GM21576 (cell line): Measurements from ENCODE around the gene COL1A2.

Source experiments
- ATAC-seq: cut with Tn5 transposase; IDR thresholded peaks from one replicate; pipeline ENCODE4 v1.9.1; 2021; ENCODE audit warnings: mild to moderate bottlenecking, moderate library complexity; ENCODE audit not compliant: unreplicated experiment

Gene COL1A2

DNA sequence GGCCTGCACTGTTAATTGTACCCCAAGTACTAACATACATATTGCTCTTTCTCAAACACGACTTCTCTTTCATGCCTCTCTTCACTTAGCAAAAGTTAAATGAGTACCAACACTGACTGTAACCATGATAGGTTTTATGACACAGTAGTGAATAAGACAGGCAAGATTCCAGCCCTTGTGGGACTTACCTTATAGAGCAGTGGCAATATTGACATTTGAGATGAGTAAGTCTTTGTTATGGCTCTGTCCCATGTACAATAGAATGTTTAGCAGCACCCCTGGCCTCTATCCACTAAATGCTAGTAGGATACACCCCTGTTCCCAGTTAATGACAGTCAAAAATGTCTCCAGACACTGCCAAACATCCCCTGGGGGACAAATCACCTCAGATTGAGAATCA is 11.9 kb upstream of the COL1A2 start:
- ATAC-seq: no peak

DNA sequence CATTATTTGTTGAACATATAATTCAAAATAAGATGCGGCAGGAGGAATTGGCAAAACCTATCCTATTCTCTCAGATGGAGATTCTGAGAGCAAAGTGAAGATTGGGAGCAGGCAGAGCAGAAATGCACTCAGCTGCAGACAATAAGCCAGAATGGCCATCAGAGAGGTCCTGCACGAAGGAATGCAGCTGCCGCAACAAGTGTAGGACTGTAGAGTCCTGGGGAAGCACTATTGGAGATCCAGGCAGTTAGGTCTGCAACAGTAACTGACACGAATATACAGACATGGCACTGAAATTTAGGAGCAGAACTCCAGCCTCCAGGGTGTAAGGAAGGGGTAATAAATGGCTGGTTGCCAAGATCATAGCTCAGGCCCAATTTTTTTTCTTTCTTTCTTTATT is 10.4 kb upstream of the COL1A2 start:
- ATAC-seq: no peak

DNA sequence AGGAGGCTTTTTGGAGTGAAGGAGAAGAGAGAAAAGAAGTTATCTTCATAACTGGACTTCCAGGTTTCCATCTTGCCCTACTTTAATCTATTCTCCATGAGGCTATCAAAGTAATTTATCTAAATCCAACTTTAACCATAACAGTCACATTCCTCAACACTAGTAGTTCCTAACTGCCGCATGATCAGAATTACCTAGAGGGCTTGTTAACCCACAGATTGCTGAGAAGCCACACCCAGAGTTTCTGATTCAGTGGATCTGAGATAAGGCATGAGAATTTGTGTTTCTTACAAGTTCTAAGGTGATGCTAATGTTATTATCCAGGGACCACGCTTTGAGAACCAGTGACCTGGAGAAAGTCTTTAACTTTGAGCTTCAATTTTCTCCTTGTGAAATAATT is 8.3 kb upstream of the COL1A2 start:
- ATAC-seq: no peak

DNA sequence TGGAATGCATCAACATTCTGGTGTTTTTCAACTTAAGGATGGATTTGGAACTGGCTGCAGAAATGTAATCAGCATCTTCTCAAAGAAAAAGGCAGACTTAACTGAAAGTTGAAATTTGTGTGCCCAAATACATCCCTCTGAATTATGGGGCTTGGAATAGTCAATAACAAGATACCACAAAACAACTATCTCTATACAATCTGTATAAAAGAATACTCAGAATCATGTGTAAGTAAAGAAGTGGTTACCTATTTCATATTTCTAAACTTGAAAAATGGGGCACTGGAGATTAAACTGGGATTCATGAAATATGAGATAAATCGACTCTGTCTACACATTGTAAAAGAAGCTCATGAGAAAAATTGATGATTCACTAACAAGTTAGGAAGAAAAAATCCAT is 6.2 kb upstream of the COL1A2 start:
- ATAC-seq: no peak

- ATAC-seq: no peak
Measured at GRCh38 chr7:94389381-94389780, 5.3 kb upstream of the COL1A2 start.

- ATAC-seq: no peak
Measured at GRCh38 chr7:94391726-94392392, 2.8 kb upstream of the COL1A2 start.

- no peak for ATAC-seq
Measured at GRCh38 chr7:94392393-94392786, 2.3 kb upstream of the COL1A2 start.

DNA sequence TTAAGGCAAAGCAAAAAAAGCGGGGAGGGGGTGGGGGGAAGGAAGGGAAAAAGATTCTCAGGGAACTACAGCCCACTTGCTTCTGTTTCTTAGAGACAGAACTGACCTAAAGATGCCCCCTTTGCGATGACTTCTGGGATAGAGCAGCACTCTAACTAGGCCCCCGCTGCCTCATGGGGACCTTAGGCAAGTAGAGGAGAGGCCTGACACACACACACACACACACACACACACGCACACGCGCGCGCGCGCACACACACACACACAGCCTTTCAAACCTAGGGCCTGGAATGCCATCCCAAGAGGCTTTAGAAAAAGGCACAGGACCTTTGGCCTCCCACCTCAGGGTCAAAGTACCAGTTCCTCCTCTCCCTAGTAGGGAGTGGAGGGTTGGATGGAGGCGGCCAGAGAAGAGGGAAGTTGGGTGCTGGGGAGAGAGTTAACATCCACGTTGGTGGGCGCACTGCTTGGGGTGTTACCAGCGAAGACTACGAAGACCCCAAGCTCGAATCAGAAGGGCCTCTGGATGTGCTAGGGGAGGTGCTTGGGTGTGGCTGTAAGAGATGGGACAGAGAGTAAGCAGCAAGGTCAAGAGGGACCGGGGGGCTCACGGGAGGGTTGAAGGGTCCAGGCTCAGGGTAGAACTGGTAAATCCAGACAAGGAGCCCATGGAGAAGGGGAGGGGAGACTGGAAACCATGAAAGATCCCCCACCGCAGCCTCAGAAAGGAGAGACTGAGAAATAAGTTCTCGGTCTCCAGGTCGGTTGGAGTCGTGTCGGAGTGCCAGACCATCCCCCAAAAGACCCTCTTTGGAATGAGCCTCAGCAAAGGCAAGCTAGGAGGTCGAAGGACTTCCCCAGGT is 1.2 kb upstream of the COL1A2 start:
- no peak for ATAC-seq

- no peak for ATAC-seq
Measured at GRCh38 chr7:94394109-94394436, 622 bp upstream of the COL1A2 start.

- peak; percentile 83 for ATAC-seq
Measured at GRCh38 chr7:94395141-94396036, 694 bp downstream of the COL1A2 start.

GRCh38 chr7:94396037-94396431 is 1.3 kb downstream of the COL1A2 start:
- ATAC-seq: no peak

GRCh38 chr7:94396596-94396995 is 1.9 kb downstream of the COL1A2 start:
- no peak for ATAC-seq

- ATAC-seq: no peak
Measured at GRCh38 chr7:94397722-94398121, 3.0 kb downstream of the COL1A2 start.

DNA sequence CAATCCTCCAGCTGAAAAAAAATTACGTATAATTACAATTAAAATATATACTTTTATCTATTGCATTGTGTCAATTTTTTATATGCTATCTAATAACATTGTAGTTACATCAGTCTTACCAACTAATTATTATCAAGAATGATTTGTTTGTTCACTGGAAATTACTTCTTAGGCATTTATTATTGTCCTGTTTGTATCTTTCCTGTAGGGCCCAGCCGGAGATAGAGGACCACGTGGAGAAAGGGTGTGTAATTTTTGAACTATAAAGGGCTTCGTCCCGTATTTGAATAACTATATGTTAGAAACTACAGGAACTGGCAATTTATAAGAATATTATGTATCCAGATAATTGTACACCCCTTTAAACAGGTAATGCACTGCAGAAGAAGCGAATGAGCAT is 4.1 kb downstream of the COL1A2 start:
- ATAC-seq: no peak

DNA sequence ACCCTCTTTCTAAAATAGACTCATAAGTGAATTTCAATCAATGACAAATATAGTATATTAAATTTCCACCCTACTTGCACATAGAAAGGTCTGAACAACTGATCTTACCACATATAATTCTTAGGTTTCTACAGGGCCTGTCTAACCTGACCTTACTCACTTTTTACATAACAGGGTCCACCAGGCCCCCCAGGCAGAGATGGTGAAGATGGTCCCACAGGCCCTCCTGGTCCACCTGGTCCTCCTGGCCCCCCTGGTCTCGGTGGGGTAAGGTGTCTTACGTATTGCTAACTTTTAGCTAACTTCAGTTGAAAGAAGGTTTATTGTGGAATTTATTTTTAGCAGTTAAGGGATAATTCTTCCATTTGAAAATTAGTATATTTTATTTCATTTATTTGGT is 5.3 kb downstream of the COL1A2 start:
- ATAC-seq: no peak

DNA sequence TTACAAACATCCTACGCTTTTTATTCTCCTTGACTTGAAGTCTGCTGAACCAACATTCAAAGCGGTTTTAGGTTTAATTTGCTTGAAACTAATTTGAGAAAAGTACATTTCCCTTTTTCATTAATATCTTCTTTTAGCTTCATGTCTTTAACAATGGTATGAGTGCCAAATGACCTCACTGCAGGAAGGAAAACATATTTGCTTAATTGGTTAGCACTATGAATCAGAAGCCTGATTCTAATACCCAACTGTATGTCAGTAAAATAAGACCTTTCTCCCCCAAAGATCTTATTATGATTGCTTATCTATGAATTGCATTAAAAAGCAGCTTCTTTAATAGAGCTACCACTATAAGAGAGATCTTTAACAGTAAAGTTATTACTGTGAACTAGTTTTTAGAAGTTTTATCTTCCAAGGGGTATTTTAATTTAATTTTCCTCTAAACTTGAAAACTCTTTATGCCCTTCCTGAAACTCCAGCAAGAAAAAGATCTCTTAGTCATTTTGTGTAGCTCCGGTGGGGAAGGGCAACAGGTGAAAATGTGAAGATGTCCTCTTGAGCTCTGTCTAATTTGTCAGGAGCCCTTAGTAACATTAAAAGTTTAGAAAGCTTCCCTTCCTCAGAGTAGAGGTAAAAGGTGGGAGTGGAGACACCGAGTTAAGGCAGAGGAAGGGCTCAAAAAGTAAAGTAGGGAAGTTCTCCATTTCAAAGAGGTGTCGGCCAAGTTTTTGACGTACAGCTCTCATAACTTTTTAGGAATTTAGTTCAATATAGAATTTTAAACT is 6.1 kb downstream of the COL1A2 start:
- ATAC-seq: no peak

GRCh38 chr7:94401428-94401814 is 6.7 kb downstream of the COL1A2 start:
- ATAC-seq: no peak

GRCh38 chr7:94403546-94403945 is 8.9 kb downstream of the COL1A2 start:
- ATAC-seq: no peak

GRCh38 chr7:94405506-94405905 is 10.8 kb downstream of the COL1A2 start:
- no peak for ATAC-seq

- no peak for ATAC-seq
Measured at GRCh38 chr7:94406696-94407095, 12.0 kb downstream of the COL1A2 start.
